Measurements from ENCODE around the gene LRGUK.

The LRGUK gene

DNA sequence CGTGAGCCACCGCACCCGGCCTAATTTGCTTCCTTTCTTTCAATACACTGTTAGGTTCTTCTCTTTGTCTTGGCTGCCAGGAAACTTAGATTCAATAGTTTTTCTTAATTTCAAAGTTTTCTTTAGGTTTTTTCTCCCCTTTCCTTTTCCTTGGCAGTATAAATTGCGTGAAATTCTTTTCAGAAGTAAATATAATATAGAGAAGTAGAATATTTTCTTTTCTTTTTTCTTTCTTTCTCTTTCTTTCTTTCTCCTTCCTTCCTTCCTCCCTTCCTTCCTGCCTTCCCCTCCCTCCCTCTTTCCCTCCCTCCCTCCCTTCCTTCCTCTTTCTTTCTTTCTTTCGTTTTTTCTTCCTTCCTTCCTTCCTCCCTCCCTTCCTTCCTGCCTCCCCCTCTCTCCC is 1.7 kb downstream of the LRGUK start:
- Histone ChIP-seq H3F3A (ENCODE audit: low read depth) (no peaks in the 10 kb centered on the region), H3K4me3 (ENCODE audit: low read length, poor library complexity, severe bottlenecking) (no peak overlapping the region), H3K79me2 (ENCODE audit: insufficient read depth, low read length) (no peaks in the 10 kb centered on the region), H3K27me3 (ENCODE audit: insufficient read depth, low read length, poor library complexity, severe bottlenecking) (no peaks in the 10 kb centered on the region), H4K20me1 (ENCODE audit: insufficient read depth, low read length, poor library complexity, severe bottlenecking) (no peaks in the 10 kb centered on the region), H3K4me2 (ENCODE audit: low read depth, low read length, poor library complexity, severe bottlenecking) (no peak overlapping the region), H3K9ac (ENCODE audit: low read depth, low read length, poor library complexity, severe bottlenecking) (no peak overlapping the region), H3K4me1 (ENCODE audit: insufficient read depth, low read length, poor library complexity, severe bottlenecking) (peaks cover 15% of the 10 kb centered on the region), H3K9me3 (ENCODE audit: insufficient read depth, low read depth, low read length) (no peaks in the 10 kb centered on the region), H2AFZ (ENCODE audit: low read length) (no peak overlapping the region), H3K36me3 (ENCODE audit: insufficient read depth, low read length) (no peaks in the 10 kb centered on the region), H3K9me2 (replicated peaks; ENCODE audit: low read depth, low read length) (no peaks in the 10 kb centered on the region)
- TF ChIP-seq, protein P1, sequence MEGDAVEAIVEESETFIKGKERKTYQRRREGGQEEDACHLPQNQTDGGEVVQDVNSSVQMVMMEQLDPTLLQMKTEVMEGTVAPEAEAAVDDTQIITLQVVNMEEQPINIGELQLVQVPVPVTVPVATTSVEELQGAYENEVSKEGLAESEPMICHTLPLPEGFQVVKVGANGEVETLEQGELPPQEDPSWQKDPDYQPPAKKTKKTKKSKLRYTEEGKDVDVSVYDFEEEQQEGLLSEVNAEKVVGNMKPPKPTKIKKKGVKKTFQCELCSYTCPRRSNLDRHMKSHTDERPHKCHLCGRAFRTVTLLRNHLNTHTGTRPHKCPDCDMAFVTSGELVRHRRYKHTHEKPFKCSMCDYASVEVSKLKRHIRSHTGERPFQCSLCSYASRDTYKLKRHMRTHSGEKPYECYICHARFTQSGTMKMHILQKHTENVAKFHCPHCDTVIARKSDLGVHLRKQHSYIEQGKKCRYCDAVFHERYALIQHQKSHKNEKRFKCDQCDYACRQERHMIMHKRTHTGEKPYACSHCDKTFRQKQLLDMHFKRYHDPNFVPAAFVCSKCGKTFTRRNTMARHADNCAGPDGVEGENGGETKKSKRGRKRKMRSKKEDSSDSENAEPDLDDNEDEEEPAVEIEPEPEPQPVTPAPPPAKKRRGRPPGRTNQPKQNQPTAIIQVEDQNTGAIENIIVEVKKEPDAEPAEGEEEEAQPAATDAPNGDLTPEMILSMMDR (conservative IDR thresholded peaks at IDR 0.05; ENCODE audit: low read length), result no peak
- TF ChIP-seq EZH2phosphoT487 (IDR thresholded peaks at IDR 0.05; ENCODE audit: borderline replicate concordance), result no peak

DNA sequence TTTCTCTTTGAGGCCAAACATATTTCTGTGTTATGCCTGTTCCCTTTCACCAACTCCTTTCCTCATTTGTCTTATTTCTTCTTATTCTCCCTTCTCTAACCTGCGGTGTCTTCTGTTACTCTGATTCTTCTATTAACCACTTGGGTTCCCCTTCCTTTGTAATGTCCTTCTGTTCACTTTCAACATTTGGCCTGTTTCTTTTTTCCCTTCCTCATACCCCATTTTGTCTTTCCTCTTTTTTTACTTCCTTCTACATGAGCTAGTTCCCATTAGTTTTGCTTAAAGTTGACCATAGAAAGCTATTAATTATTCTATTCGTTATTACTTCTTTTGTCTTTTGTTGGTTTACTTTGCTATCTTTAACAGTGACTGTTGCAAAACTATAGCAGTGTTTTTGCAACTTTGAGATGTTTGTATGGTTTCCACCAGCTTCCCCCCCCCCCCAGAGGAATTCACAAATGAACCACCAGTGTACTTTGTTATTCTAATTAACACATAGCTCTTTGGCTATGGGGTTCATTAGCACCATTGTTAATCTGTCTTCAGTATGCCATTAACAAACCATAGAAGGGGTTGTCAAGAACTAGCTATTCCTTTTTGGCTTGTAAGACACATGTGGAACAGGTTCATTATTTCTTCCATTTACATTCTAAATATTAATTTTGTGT is 2.9 kb downstream of the LRGUK start:
- no peak overlapping the region for H2AFZ ChIP-seq (ENCODE audit: low read length)
- no peaks in the 10 kb centered on the region for H3F3A ChIP-seq (ENCODE audit: low read depth)
- no peak overlapping the region for H3K9ac ChIP-seq (ENCODE audit: low read depth, low read length, poor library complexity, severe bottlenecking)
- H3K36me3 ChIP-seq (ENCODE audit: insufficient read depth, low read length), result no peaks in the 10 kb centered on the region
- H3K4me2 ChIP-seq (ENCODE audit: low read depth, low read length, poor library complexity, severe bottlenecking), result no peak overlapping the region
- no peaks in the 10 kb centered on the region for H3K79me2 ChIP-seq (ENCODE audit: insufficient read depth, low read length)
- H4K20me1 ChIP-seq (ENCODE audit: insufficient read depth, low read length, poor library complexity, severe bottlenecking), result no peaks in the 10 kb centered on the region
- H3K9me3 ChIP-seq (ENCODE audit: insufficient read depth, low read depth, low read length), result no peaks in the 10 kb centered on the region
- no peak overlapping the region for H3K4me3 ChIP-seq (ENCODE audit: low read length, poor library complexity, severe bottlenecking)
- H3K27me3 ChIP-seq (ENCODE audit: insufficient read depth, low read length, poor library complexity, severe bottlenecking), result no peaks in the 10 kb centered on the region
- no peaks in the 10 kb centered on the region for H3K9me2 ChIP-seq (replicated peaks; ENCODE audit: low read depth, low read length)
- TF ChIP-seq EZH2phosphoT487 (IDR thresholded peaks at IDR 0.05; ENCODE audit: borderline replicate concordance), result no peak
- peaks cover 15% of the 10 kb centered on the region for H3K4me1 ChIP-seq (ENCODE audit: insufficient read depth, low read length, poor library complexity, severe bottlenecking)

DNA sequence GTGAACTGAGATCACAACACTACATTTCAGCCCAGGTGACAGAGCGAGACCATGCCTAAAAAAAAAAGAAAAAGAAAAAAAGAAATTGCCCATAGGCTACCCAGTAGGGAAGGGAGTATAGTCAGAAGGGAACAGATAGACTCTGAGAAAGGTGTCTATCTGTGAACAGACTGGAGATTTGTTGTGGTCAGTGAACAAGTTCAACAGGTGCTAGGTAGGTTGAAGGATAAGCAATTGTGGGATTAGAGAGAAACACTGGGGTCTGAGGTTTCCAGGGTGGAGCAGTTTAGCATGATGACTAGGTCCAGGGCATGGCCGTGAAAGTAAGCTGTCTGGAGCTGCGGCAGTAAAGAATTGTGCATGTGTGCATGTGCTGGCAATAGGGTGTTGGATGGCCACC is 6.9 kb downstream of the LRGUK start:
- TF ChIP-seq, protein P1 (conservative IDR thresholded peaks at IDR 0.05; ENCODE audit: low read length), result no peak
- no peak overlapping the region for H3K4me2 ChIP-seq (ENCODE audit: low read depth, low read length, poor library complexity, severe bottlenecking)
- H4K20me1 ChIP-seq (ENCODE audit: insufficient read depth, low read length, poor library complexity, severe bottlenecking), result no peaks in the 10 kb centered on the region
- no peaks in the 10 kb centered on the region for H3K79me2 ChIP-seq (ENCODE audit: insufficient read depth, low read length)
- H3K9me2 ChIP-seq (replicated peaks; ENCODE audit: low read depth, low read length), result no peaks in the 10 kb centered on the region
- H3K4me1 ChIP-seq (ENCODE audit: insufficient read depth, low read length, poor library complexity, severe bottlenecking), result no peaks in the 10 kb centered on the region
- no peaks in the 10 kb centered on the region for H3K36me3 ChIP-seq (ENCODE audit: insufficient read depth, low read length)
- H2AFZ ChIP-seq (ENCODE audit: low read length), result no peak overlapping the region
- H3K9me3 ChIP-seq (ENCODE audit: insufficient read depth, low read depth, low read length), result no peaks in the 10 kb centered on the region
- H3K27me3 ChIP-seq (ENCODE audit: insufficient read depth, low read length, poor library complexity, severe bottlenecking), result no peaks in the 10 kb centered on the region
- H3F3A ChIP-seq (ENCODE audit: low read depth), result no peaks in the 10 kb centered on the region
- H3K4me3 ChIP-seq (ENCODE audit: low read length, poor library complexity, severe bottlenecking), result no peak overlapping the region
- H3K9ac ChIP-seq (ENCODE audit: low read depth, low read length, poor library complexity, severe bottlenecking), result no peak overlapping the region
